ENCODE measurements around the gene RANBP3. TPM values are rescaled to one million over a fixed set of nuclear protein-coding genes. Genes with fewer than 3 reads are reported as not detected.

Gene RANBP3
- total RNA-seq, 4 donors from 2014 or later = 37.4 to 74.3 (median 61.3) TPM

DNA sequence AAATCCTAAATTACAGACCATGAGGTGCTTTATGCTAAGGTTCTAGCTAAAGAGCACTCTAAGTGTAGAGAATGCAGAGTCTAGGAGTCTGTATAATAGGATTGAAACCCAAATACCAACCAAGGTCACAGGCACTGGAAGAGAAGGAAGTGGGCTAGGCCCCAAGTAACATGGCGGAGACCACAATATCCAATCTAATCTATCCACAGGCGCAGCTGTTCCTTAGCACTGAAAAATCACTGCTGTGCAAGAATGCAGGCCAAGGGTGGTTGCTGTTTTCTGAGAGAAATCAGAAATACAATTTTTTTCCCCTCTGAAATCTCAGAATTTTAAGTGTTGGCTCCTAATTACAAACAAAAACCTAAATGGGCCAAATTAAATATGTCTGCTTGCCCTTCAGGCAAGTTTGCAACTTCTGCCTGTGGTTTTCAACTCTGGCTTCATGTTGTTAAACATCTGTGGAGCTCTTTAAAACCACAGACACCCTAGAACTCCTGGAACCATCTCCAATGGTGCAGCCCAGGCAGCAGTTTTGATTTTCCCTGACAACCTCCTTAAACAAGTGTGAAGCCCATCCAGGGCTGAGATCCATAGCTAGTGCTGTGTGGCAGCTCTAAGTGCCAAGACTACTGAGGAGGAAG, 6.1 kb downstream of the RANBP3 start:
- intact Hi-C loops (cut with DNase I; ENCODE audit: low total_unique reads) (no loop called here), in situ Hi-C loops (cut with MboI; ENCODE audit: low sequenced_read_pairs in 4 of 4) (no loop called here)
- Histone ChIP-seq H3K27ac (no peak overlapping the region), H3K36me3 (no peaks in the 10 kb centered on the region), H3K9me3 (no peaks in the 10 kb centered on the region), H3K4me1 (peaks cover 50 to 66% of the 10 kb centered on the region in 2 donors), H3K4me3 (no peak overlapping the region), H3K27me3 (no peaks in the 10 kb centered on the region)
- DNase-seq (no peak), ATAC-seq (no peak)
- no peak for TF ChIP-seq CTCF (IDR thresholded peaks at IDR 0.05 in 4 of 5, conservative IDR thresholded peaks at IDR 0.05 in 1 of 5)

DNA sequence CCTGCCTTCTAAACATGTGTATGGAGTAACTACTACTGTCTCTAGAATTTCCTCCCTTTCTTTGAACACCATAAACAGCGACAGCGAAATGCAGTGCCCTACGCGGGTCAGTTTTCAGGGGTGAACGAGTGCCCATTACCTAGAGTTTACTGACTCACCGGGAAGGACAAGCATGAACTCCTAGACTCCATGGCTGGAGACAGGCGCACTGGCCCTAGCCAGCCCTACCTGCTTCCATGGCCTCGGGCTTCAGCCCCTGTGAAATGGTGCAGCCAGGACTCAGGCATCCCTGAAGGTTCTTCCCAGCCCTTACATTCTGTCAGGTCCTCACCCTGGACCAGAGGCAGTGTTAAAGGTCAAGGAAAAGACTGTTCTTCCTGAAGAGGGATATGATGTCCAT, 8.5 kb downstream of the RANBP3 start:
- Histone ChIP-seq H3K4me1 (peaks cover 41 to 57% of the 10 kb centered on the region in 2 donors), H3K36me3 (no peaks in the 10 kb centered on the region), H3K27ac (no peak overlapping the region), H3K4me3 (no peak overlapping the region), H3K27me3 (no peaks in the 10 kb centered on the region), H3K9me3 (no peaks in the 10 kb centered on the region)
- DNase-seq (no peak), ATAC-seq (no peak)
- in situ Hi-C loops (cut with MboI; ENCODE audit: low sequenced_read_pairs in 4 of 4) = no loop called here
- TF ChIP-seq CTCF (IDR thresholded peaks at IDR 0.05 in 4 of 5, conservative IDR thresholded peaks at IDR 0.05 in 1 of 5) (no peak), POLR2A (IDR thresholded peaks at IDR 0.05) (no peak)
- intact Hi-C loops (cut with DNase I; ENCODE audit: low total_unique reads) = no loop called here

GRCh38 chr19:5968431-5969373, 9.2 kb downstream of the RANBP3 start:
- no peaks in the 10 kb centered on the region for H3K27me3 ChIP-seq
- ATAC-seq (peak in 1 of 2 donors; percentile 19), DNase-seq (no peak)
- TF ChIP-seq POLR2A (IDR thresholded peaks at IDR 0.05) (no peak), CTCF (IDR thresholded peaks at IDR 0.05 in 4 of 5, conservative IDR thresholded peaks at IDR 0.05 in 1 of 5) (no peak)
- peak overlapping the region; percentile 27 to 54 (median 50) for H3K27ac ChIP-seq
- H3K36me3 ChIP-seq = no peaks in the 10 kb centered on the region
- H3K4me3 ChIP-seq = peak overlapping the region in 2 of 4 donors; percentile 5 to 23
- H3K4me1 ChIP-seq = peaks cover 41 to 53% of the 10 kb centered on the region in 2 donors
- H3K9me3 ChIP-seq = no peaks in the 10 kb centered on the region
- intact Hi-C loops (cut with DNase I; ENCODE audit: low total_unique reads) (loop anchor here (1.0 kb wide), 1 partner anchor 52 kb away; no protein-coding TSS in a partner anchor), in situ Hi-C loops (cut with MboI; ENCODE audit: low sequenced_read_pairs in 4 of 4) (no loop called here)

DNA sequence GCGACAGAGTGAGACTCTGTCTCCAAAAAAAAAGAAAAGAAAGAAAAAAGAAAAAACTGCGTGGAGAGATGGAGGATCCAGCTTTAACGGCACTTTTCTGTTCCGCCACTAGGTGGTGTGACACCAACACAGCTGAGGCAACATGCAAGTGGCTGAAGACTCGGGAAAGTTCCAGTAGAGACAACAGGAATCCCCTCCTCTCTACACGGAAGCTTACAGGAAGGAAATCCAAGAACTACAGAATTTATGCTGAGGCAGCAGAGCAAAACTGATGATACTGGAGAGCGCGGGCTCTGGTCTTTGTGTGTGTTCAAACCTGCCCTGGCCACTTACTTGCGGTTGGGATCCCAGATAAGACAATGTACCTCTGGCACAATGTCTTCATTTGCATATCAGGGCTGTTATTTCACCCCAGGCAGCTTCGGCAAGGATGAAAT, 9.9 kb downstream of the RANBP3 start:
- TF ChIP-seq POLR2A (IDR thresholded peaks at IDR 0.05) (no peak), CTCF (IDR thresholded peaks at IDR 0.05 in 4 of 5, conservative IDR thresholded peaks at IDR 0.05 in 1 of 5) (peak; percentile 26 to 90 (median 80))
- Histone ChIP-seq H3K36me3 (no peaks in the 10 kb centered on the region), H3K27me3 (no peaks in the 10 kb centered on the region), H3K4me1 (peaks cover 43 to 53% of the 10 kb centered on the region in 2 donors), H3K4me3 (peak overlapping the region in 2 of 4 donors; percentile 5 to 23), H3K9me3 (no peaks in the 10 kb centered on the region), H3K27ac (peak overlapping the region; percentile 27 to 54 (median 50))
- ATAC-seq = peak; percentile 85
- intact Hi-C loops (cut with DNase I; ENCODE audit: low total_unique reads) (loop anchor here (1.0 kb wide), 1 partner anchor 52 kb away; no protein-coding TSS in a partner anchor), in situ Hi-C loops (cut with MboI; ENCODE audit: low sequenced_read_pairs in 4 of 4) (no loop called here)
- peak; percentile 39 to 41 for DNase-seq

Measured in gastrocnemius medialis (tissue), 4 donors.